Caco-2 (cell line): Measurements from ENCODE around the gene YDJC. TPM values are rescaled to one million over a fixed set of nuclear protein-coding genes. Genes with fewer than 3 reads are reported as not detected.

ENCODE experiments used
- BruUV-seq: library from RNA; stranded (reverse); fragments of 400-500 nt; replicated peaks from 2 replicates; lab custom pipeline; 2021; lab: Mats Ljungman, UMichigan
- CTCF ChIA-PET: fragments of 300-600 bp; sonication (Branson Sonifier 250); formaldehyde crosslinking; loops from one replicate; lab custom pipeline; 2022; ENCODE audit warnings: antibody characterized with exemption; lab: Charles Lee
- POLR2A ChIA-PET: fragments of 300-600 bp; sonication (Branson Sonifier 250); formaldehyde crosslinking; loops from one replicate; lab custom pipeline; 2022; ENCODE audit warnings: antibody characterized with exemption; lab: Charles Lee
- DNase-seq, 2 experiments: peaks; one replicate each; pipeline versions ENCODE4 v3.0.0 to v3.0.0-alpha.2; 2020 to 2022
- H3K27me3 ChIP-seq: replicated peaks from 2 replicates; pipeline ENCODE4 v1.6.0; 2011; ENCODE audit warnings: low read length; ENCODE audit not compliant: control insufficient read depth, insufficient read depth
- H3K36me3 ChIP-seq: 2 replicates; pipeline ENCODE4 v1.5.1; 2011; ENCODE audit warnings: low read length; ENCODE audit not compliant: control insufficient read depth, insufficient read depth
- H3K4me1 ChIP-seq: fragments of 250-450 bp; sonication (Bioruptor Pico); 2 replicates; pipeline ENCODE4 v1.5.1; 2020; ENCODE audit warnings: mild to moderate bottlenecking
- H3K4me3 ChIP-seq: 2 replicates; pipeline ENCODE4 v1.5.1; 2011; ENCODE audit warnings: low read depth, mild to moderate bottlenecking, control low read depth, low read length
- H3K9me3 ChIP-seq: fragments of 250-450 bp; sonication (Bioruptor Pico); 2 replicates; pipeline ENCODE4 v1.5.1; 2020; ENCODE audit warnings: mild to moderate bottlenecking, moderate library complexity
- H3K27ac Mint-ChIP-seq: one replicate; pipeline ENCODE4 v1.8.0; 2022; ENCODE audit warnings: mixed read lengths; ENCODE audit not compliant: unreplicated experiment
- H3K27me3 Mint-ChIP-seq: one replicate; pipeline ENCODE4 v1.8.0; 2022; ENCODE audit warnings: mixed read lengths; ENCODE audit not compliant: insufficient read depth, unreplicated experiment
- H3K36me3 Mint-ChIP-seq: one replicate; pipeline ENCODE4 v1.8.0; 2022; ENCODE audit warnings: mild to moderate bottlenecking, mixed read lengths; ENCODE audit not compliant: insufficient read depth, unreplicated experiment
- H3K4me1 Mint-ChIP-seq: one replicate; pipeline ENCODE4 v1.8.0; 2022; ENCODE audit warnings: low read depth, mixed read lengths; ENCODE audit not compliant: unreplicated experiment
- H3K4me3 Mint-ChIP-seq: one replicate; pipeline ENCODE4 v1.8.0; 2022; ENCODE audit warnings: mild to moderate bottlenecking, moderate library complexity, mixed read lengths; ENCODE audit not compliant: unreplicated experiment
- H3K9me3 Mint-ChIP-seq: one replicate; pipeline ENCODE4 v1.8.0; 2022; ENCODE audit warnings: mixed read lengths; ENCODE audit not compliant: unreplicated experiment
- CTCF ChIP-seq, 2 experiments: fragments of 200-600 bp in 1 of 2; IDR thresholded peaks; 1 replicate in 1 of 2; 2 replicates in 1 of 2; pipeline versions ENCODE4 v1.5.1 to v1.8.0; 2011 to 2022; ENCODE audit warnings: antibody characterized with exemption in 1 of 2, control low read depth in 1 of 2, inconsistent platforms in 1 of 2, low read depth in 1 of 2, low read length in 1 of 2, mild to moderate bottlenecking in 1 of 2, moderate library complexity in 1 of 2; ENCODE audit not compliant: insufficient read depth in 1 of 2, severe bottlenecking in 1 of 2, unreplicated experiment in 1 of 2
- intact Hi-C: fragments of 100-400 bp; cut with micrococcal nuclease; formaldehyde crosslinking; loops from one replicate; pipeline ENCODE4 v1.10.0; 2022; ENCODE audit not compliant: unreplicated experiment
- total RNA-seq: library from RNA; stranded (reverse); gene quantifications from 2 replicates; pipeline ENCODE4 v1.2.3, GENCODE V29; 2022

Gene YDJC
- total RNA-seq, 1 experiment from 2014 or later, result 60.0 TPM

- Histone ChIP-seq H3K4me3 (no peak overlapping the region), H3K27me3 (no peaks in the 10 kb centered on the region), H3K4me1 (peaks cover 5% of the 10 kb centered on the region; the same call in 1 of the 2 replicates), H3K9me3 (no peaks in the 10 kb centered on the region), H3K36me3 (peaks cover 1% of the 10 kb centered on the region)
- CTCF ChIA-PET, result interaction anchor here (1.3 kb wide), 1 partner anchor 14 kb away, joined by 6 read pairs; the partner anchor contains the start of gene YDJC
- no peak overlapping the region for H3K4me3 Mint-ChIP-seq
- intact Hi-C loops, result no loop called here
- no peaks in the 10 kb centered on the region for H3K4me1 Mint-ChIP-seq
- H3K36me3 Mint-ChIP-seq, result peaks cover 64% of the 10 kb centered on the region
- TF ChIP-seq CTCF (IDR thresholded peaks at IDR 0.05; ENCODE audit: insufficient read depth in 1 of 2, low read depth in 1 of 2, low read length in 1 of 2, severe bottlenecking in 1 of 2, unreplicated experiment in 1 of 2), result no peak
- POLR2A ChIA-PET, result interaction anchor here (0.6 to 0.7 kb wide), 2 partner anchors 9 to 175 kb away, joined by 3 to 5 read pairs; no protein-coding TSS in a partner anchor
- H3K9me3 Mint-ChIP-seq, result no peaks in the 10 kb centered on the region
- no peak for DNase-seq
- H3K27me3 Mint-ChIP-seq, result no peaks in the 10 kb centered on the region
- BruUV-seq, result no TSS peak
- no peak overlapping the region for H3K27ac Mint-ChIP-seq
Measured at GRCh38 chr22:21615731-21616130, 14.1 kb downstream of the YDJC start.

DNA sequence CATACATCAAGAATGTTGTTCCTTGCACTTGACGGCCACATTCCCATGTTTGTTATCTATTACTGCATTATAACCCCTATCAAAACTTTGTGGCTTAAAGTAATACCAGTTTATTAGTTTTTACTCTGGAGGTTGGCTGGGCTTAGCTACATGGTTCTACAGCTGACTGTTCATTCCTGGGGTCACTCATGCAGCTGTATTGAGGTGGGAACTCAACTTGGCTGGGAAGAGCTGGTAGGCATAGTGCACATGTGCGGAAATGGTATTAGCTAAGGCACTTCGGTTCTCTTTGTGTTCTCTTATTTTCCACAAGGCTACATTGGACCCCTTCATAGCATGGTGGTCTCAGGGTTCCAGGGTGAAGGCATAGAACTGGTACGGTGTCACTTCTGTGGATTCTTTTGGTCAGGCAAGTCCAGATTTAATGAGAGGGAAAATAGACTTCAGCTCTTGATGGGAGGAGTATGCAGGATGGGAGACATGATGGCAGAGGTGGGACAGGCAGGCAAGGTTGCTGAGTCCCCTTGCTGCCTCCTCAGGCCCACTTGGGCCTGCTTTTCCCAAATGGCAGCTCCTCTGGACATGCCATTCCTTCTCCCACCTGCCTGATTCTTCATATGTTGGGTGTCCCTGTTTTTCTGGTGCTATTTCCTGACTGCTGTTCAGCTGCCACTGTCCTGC lies 16.1 kb downstream of the YDJC start:
- Mint-ChIP-seq H3K36me3 (peaks cover 68% of the 10 kb centered on the region), H3K4me3 (no peak overlapping the region), H3K27me3 (no peaks in the 10 kb centered on the region), H3K4me1 (no peaks in the 10 kb centered on the region), H3K27ac (no peak overlapping the region), H3K9me3 (no peaks in the 10 kb centered on the region)
- Histone ChIP-seq H3K9me3 (no peaks in the 10 kb centered on the region), H3K4me1 (peaks cover 5% of the 10 kb centered on the region; the same call in 1 of the 2 replicates), H3K36me3 (peaks cover 1% of the 10 kb centered on the region), H3K4me3 (no peak overlapping the region), H3K27me3 (no peaks in the 10 kb centered on the region)
- intact Hi-C loops, result no loop called here
- no peak for TF ChIP-seq CTCF (IDR thresholded peaks at IDR 0.05; ENCODE audit: insufficient read depth in 1 of 2, low read depth in 1 of 2, low read length in 1 of 2, severe bottlenecking in 1 of 2, unreplicated experiment in 1 of 2)
- CTCF ChIA-PET, result interaction anchor here (1.0 kb wide), 1 partner anchor 16 kb away, joined by 3 read pairs; no protein-coding TSS in a partner anchor
- no peak for DNase-seq
- POLR2A ChIA-PET, result no interaction called here
- no TSS peak for BruUV-seq

DNA sequence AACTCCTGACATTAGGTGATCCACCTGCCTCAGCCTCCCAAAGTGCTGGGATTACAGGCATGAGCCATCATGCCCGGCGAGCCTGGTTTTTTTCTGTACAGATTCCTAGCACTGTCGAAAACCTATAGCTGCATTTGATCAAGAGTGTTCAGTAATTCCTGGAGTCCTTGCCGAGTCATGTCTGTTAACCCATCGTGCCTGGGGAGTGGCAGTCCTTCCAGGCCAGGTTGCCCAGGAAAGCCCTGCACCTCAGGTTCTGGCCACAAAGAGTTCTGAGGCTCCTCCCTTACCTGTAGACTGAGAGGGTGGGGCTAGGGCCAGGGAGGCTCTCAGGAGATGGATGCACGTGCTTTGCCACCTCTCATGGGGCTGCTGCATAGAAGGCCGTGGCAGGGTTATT lies 17.0 kb downstream of the YDJC start:
- H3K36me3 Mint-ChIP-seq, result peaks cover 63% of the 10 kb centered on the region
- H3K27me3 ChIP-seq, result no peaks in the 10 kb centered on the region
- no peaks in the 10 kb centered on the region for H3K9me3 Mint-ChIP-seq
- H3K4me3 ChIP-seq, result no peak overlapping the region
- no TSS peak for BruUV-seq
- no peak overlapping the region for H3K4me3 Mint-ChIP-seq
- no peaks in the 10 kb centered on the region for H3K4me1 Mint-ChIP-seq
- H3K27ac Mint-ChIP-seq, result no peak overlapping the region
- CTCF ChIA-PET, result interaction anchor here (1.0 kb wide), 1 partner anchor 16 kb away, joined by 3 read pairs; no protein-coding TSS in a partner anchor
- no peak for DNase-seq
- POLR2A ChIA-PET, result no interaction called here
- no peak for TF ChIP-seq CTCF (IDR thresholded peaks at IDR 0.05; ENCODE audit: insufficient read depth in 1 of 2, low read depth in 1 of 2, low read length in 1 of 2, severe bottlenecking in 1 of 2, unreplicated experiment in 1 of 2)
- peaks cover 1% of the 10 kb centered on the region for H3K36me3 ChIP-seq
- H3K9me3 ChIP-seq, result no peaks in the 10 kb centered on the region
- intact Hi-C loops, result no loop called here
- H3K27me3 Mint-ChIP-seq, result no peaks in the 10 kb centered on the region
- peaks cover 5% of the 10 kb centered on the region; the same call in 1 of the 2 replicates for H3K4me1 ChIP-seq
